GM18499 (cell line): ENCODE data around the gene PSENEN.
"Not testable (repeated sequence)": the region's sequence is repeated elsewhere in the genome, so short reads cannot be mapped to it uniquely, and the experiment has no call there.

Source experiments
- ATAC-seq: cut with Tn5 transposase; IDR thresholded peaks from one replicate; pipeline ENCODE4 v1.9.1; 2021; ENCODE audit warnings: moderate number of reproducible peaks; ENCODE audit not compliant: insufficient read depth, unreplicated experiment

Gene PSENEN

DNA sequence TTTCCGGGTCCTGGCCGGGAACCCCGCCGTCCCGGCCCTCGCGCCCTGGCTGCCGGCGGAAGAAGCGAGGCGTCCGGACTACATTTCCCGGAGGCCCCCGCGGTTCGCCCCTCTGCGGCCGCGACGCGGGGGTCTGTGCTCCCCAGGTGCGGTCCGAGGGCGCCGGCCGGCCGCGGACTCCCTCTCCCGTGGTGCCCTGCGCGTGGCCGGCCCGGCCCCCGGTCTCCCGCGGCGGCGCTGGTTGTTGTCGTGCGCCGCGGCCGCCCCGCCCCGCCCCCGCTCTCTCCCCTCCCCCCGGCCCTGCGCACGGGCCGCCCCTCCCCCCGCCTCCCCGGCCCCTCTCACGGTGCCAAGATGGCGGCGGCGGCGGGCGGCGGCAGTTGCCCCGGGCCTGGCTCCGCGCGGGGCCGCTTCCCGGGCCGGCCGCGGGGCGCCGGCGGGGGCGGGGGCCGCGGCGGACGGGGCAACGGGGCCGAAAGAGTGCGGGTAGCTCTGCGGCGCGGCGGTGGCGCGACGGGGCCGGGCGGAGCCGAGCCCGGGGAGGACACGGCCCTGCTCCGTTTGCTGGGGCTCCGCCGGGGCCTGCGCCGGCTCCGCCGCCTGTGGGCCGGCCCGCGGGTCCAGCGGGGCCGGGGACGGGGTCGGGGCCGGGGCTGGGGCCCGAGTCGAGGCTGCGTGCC, 27.6 kb upstream of the PSENEN start, which contains the start of gene KMT2B:
Gene KMT2B, plus strand, starts transcription at position 339 of the 680 bp plus-strand sequence. Its CDS starts 16 bp downstream, at position 355.
- ATAC-seq = no peak

DNA sequence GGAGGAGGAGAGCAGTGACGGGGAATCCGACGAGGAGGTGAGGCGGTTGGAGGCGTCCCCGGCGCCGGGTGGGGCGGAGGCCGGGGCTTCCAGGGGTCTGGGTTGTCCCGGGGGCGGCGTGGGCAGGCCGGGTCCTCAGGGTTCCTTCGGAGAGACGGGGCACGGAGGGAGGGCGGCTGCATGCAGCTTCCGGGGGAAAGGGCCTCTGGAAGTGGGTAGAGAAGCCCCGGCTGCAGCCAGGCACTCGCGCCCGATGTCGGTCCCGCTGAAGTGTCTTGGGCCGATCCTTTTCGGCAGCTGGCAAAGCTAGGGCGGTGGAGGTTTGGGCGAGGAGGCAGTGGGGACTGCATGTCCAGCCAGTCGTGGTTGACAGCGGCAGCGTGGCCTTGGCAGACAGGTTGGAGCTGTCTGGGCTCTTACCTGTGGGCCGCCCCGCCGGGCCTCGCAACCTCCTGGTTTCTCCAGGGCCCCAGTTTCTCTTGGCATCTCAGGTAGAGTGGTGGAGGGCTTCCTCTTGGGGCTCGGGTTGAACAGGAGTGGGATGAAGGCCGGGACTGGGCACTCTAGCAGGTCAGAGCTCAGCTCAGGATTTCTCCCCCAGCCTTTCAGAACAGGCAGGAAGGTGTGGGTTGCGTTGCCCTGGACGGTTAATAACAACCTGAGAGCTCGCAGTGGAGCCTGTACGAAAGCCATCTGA, 27.0 kb upstream of the PSENEN start:
- no peak for ATAC-seq

DNA sequence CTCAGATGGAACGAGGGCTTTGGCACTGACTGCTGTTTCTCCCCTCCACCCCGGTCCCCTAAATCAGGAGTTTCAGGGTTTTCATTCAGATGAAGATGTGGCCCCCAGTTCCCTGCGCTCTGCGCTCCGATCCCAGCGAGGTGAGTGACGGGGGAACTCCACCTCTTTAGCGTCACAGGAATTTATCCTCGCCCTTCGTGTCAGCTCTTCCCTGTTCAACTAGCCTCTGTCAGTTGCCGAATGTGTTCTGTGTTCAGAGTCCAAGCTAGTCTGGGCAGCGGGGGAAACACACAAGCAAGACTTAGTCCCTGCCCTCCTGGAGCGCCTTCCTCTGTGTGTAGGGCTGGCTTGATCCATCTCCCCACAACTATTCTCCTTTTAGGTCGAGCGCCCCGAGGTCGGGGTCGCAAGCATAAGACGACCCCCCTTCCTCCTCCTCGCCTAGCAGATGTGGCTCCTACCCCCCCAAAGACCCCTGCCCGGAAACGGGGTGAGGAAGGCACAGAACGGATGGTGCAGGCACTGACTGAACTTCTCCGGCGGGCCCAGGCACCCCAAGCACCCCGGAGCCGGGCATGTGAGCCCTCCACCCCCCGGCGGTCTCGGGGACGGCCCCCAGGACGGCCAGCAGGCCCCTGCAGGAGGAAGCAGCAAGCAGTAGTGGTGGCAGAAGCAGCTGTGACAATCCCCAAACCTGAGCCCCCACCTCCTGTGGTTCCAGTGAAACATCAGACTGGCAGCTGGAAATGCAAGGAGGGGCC, 25.9 kb upstream of the PSENEN start:
- ATAC-seq = no peak

- ATAC-seq = no peak
These were observed 25.3 kb upstream of the PSENEN start for GRCh38 chr19:35720163-35720524.

DNA sequence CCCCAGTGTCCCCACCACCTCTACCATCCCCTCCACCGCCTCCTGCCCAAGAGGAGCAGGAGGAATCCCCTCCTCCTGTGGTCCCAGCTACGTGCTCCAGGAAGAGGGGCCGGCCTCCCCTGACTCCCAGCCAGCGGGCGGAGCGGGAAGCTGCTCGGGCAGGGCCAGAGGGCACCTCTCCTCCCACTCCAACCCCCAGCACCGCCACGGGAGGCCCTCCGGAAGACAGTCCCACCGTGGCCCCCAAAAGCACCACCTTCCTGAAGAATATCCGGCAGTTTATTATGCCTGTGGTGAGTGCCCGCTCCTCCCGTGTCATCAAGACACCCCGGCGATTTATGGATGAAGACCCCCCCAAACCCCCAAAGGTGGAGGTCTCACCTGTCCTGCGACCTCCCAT, 24.8 kb upstream of the PSENEN start:
- ATAC-seq = no peak

- ATAC-seq = no peak
These were observed 24.1 kb upstream of the PSENEN start for GRCh38 chr19:35721374-35721773.

DNA sequence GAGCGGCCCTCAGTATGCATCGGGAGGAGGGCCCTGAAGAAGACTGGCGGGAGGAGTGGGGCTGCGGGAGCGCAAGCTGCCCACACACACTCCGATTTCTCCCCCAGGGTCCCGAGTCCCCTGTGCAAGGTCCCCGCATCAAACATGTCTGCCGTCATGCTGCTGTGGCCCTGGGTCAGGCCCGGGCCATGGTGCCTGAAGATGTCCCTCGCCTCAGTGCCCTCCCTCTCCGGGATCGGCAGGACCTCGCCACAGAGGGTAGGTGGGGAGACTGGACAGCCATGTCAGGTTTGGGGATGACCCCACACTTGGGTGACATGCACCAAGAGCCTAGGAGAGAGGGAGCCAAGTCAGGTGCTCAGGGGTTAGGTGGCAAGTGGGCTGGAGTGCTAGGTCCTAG, 23.0 kb upstream of the PSENEN start:
- ATAC-seq = no peak

DNA sequence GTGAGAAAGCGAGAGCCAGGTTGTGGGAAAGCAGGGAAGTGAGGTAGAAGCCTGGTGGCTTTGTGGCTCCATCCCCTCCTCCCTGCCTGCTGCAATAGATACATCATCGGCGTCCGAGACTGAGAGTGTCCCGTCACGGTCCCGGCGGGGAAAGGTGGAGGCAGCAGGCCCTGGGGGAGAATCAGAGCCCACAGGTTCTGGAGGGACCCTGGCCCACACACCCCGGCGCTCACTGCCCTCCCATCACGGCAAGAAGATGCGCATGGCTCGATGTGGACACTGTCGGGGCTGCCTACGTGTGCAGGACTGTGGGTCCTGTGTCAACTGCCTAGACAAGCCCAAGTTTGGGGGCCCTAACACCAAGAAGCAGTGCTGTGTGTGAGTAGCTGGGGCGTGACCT, 22.6 kb upstream of the PSENEN start:
- no peak for ATAC-seq

DNA sequence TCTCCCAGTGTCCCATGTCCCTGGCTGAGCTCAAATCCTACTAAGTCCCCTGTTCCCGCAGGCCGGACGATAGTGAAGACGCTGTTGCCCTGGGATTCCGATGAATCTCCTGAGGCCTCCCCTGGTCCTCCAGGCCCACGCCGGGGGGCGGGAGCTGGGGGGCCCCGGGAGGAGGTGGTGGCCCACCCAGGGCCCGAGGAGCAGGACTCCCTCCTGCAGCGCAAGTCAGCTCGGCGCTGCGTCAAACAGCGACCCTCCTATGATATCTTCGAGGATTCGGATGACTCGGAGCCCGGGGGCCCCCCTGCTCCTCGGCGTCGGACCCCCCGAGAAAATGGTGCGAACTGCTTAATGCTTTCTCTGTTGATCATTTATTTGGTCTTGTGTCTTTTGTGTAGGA, 21.8 kb upstream of the PSENEN start:
- no peak for ATAC-seq

GRCh38 chr19:35724132-35724531, 21.3 kb upstream of the PSENEN start:
- not testable (repeated sequence) for ATAC-seq

- ATAC-seq = no peak
These were observed 20.9 kb upstream of the PSENEN start for GRCh38 chr19:35724560-35724959.

DNA sequence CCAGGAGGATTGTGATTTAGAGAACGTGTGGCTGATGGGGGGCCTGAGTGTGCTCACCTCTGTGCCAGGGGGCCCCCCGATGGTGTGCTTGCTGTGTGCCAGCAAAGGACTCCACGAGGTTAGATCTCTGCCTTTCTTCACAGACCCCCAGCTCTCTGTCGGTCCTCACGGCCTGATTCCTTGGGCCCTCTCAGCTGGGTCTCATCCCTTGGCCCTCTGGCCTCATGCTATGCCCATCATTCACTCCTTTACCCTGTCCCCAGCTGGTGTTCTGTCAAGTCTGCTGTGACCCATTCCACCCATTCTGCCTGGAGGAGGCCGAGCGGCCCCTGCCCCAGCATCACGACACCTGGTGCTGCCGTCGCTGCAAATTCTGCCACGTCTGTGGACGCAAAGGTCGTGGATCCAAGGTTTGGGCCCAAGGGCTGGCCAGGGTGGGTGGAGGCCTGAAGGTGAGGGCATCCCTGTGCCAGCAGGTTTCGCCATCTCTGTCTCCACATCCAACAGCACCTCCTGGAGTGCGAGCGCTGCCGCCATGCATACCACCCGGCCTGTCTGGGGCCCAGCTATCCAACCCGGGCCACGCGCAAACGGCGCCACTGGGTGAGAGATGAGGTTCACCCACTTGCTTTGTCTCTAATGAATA, 20.1 kb upstream of the PSENEN start:
- no peak for ATAC-seq

DNA sequence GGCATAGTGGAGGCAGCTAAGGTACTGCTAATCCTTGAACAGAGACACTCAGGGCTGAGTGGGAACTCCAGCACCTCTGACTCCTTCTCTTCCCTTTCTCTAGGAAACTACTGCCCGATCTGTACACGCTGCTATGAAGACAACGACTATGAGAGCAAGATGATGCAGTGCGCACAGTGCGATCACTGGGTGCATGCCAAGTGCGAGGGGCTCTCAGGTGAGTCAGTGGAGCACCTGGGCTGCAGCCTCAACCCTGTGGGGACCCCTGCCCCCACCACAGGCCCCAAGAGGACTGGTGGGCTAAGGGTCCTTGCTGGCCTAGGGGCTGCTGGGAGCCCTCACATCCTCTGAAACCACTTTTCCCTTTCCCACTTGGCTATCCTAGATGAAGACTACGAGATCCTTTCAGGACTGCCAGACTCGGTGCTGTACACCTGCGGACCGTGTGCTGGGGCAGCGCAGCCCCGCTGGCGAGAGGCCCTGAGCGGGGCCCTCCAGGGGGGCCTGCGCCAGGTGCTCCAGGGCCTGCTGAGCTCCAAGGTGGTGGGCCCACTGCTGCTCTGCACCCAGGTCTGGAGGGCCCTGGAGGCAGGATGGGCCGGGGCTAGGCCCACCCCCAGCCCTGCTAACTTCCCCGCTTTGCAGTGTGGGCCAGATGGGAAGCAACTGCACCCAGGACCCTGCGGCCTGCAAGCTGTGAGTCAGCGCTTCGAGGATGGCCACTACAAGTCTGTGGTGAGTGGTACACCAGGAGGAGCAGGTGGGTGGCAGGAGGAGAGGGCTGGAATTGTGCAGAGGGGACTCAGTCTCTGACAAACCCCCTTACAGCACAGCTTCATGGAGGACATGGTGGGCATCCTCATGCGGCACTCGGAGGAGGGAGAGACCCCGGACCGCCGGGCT, 18.1 kb upstream of the PSENEN start:
- ATAC-seq = no peak

- ATAC-seq = no peak
These were observed 17.3 kb upstream of the PSENEN start for GRCh38 chr19:35727956-35728706.

- ATAC-seq = no peak
These were observed 16.4 kb upstream of the PSENEN start for GRCh38 chr19:35729021-35729420.

DNA sequence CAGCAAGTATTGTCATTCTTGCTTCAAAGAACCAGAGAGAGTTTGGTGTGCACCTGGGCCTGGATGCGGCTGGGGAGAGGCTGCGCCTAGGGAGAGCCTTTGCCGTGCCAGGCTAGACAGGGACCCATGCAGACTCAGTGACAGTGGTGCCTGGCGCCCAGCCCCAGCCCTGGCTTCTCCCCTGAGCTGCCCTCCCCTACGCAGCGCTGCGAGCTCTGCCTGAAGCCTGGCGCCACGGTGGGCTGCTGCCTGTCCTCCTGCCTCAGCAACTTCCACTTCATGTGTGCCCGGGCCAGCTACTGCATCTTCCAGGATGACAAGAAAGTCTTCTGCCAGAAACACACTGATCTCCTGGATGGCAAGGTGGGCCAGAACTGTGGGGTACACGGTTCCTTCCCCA, 15.7 kb upstream of the PSENEN start:
- no peak for ATAC-seq

GRCh38 chr19:35730326-35730725, 15.1 kb upstream of the PSENEN start:
- ATAC-seq = no peak

DNA sequence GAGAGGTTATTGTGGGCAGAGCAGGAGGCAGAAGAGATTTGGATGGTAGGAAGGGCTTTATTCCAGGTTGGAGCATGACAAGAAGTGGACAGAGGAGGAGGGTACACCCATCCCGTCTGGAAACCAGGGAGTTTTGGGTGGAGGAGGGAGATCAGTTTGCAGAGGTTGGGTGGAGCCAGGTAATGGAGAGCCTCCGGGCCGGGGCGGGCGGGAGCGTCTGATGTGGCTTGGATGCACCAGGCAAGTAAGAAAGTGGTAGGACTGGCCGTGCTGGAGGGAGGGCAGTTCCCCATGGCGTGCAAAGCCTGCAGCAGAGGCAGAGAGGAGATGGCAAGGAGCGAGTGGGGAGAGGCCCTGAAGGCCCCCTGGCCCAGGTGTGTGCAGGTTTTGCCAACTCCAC, 14.1 kb upstream of the PSENEN start:
- no peak for ATAC-seq

GRCh38 chr19:35731779-35732405, 13.6 kb upstream of the PSENEN start:
- no peak for ATAC-seq
